Adrenal gland (tissue), 12 donors: ENCODE data around the gene AXIN1. TPM values are rescaled to one million over a fixed set of nuclear protein-coding genes. Genes with fewer than 3 reads are reported as not detected.
"Not testable (repeated sequence)": the region's sequence is repeated elsewhere in the genome, so short reads cannot be mapped to it uniquely, and the experiment has no call there.

ENCODE experiments used
- DNase-seq, 7 donors: peaks; one replicate each; pipeline ENCODE4 v3.0.0-alpha.2; 2019 to 2020
- H3K27ac ChIP-seq, 5 donors: fragments of 200-600 bp; sonication (generic) in 4 of 5; 1 replicate in 3 of 5; 2 replicates in 2 of 5; pipeline versions ENCODE4 v1.5.1 to v1.8.0; 2016 to 2020; ENCODE audit warnings: mild to moderate bottlenecking in 1 of 5
- H3K27me3 ChIP-seq: fragments of 200-600 bp; 2 replicates; pipeline ENCODE4 v1.8.0; 2021
- H3K36me3 ChIP-seq, 2 donors: fragments of 200-600 bp; replicated peaks in 1 of 2; 1 replicate in 1 of 2; 2 replicates in 1 of 2; pipeline versions ENCODE4 v1.5.1 to v1.8.0; 2018 to 2022
- H3K4me1 ChIP-seq, 2 donors: fragments of 200-600 bp; replicated peaks in 1 of 2; 1 replicate in 1 of 2; 2 replicates in 1 of 2; pipeline versions ENCODE4 v1.5.1 to v1.8.0; 2018 to 2021
- H3K4me3 ChIP-seq, 4 donors: fragments of 200-600 bp; sonication (generic) in 3 of 4; one replicate each; pipeline ENCODE4 v1.5.1; 2016 to 2018
- H3K9me3 ChIP-seq, 3 donors: fragments of 200-600 bp; sonication (generic) in 1 of 3; replicated peaks in 1 of 3; 1 replicate in 2 of 3; 2 replicates in 1 of 3; pipeline versions ENCODE4 v1.5.1 to v1.8.0; 2016 to 2021
- CTCF ChIP-seq, 6 experiments: fragments of 450-650 bp in 4 of 6; fragments of 200-600 bp in 2 of 6; sonication (generic) in 1 of 6; IDR thresholded peaks; 1 replicate in 5 of 6; 2 replicates in 1 of 6; pipeline versions ENCODE4 v1.5.1 to v1.8.0; 2016 to 2021; ENCODE audit warnings: antibody characterized with exemption in 6 of 6, mild to moderate bottlenecking in 2 of 6, moderate library complexity in 1 of 6
- POLR2A ChIP-seq, 2 donors: fragments of 450-650 bp; IDR thresholded peaks; one replicate each; pipeline ENCODE4 v1.6.1; 2017; ENCODE audit warnings: antibody characterized with exemption in 2 of 2, mild to moderate bottlenecking in 2 of 2, moderate library complexity in 1 of 2
- WGBS, 4 donors: extraction: QIAGEN DNeasy Blood & Tissue Kit in 2 of 4; methylation state at CpG; one replicate each; pipeline versions ENCODE4 v1.1.5 to v1.1.7; 2013 to 2017; 5-methylcytosine and 5-hydroxymethylcytosine counted together
- intact Hi-C, 2 donors: fragments of 100-400 bp; cut with DNase I; formaldehyde crosslinking; loops; one replicate each; pipeline versions ENCODE4 v1.14.1 to v1.15.0; 2022 to 2023
- polyA plus RNA-seq, 3 donors: library from polyadenylated mRNA; stranded (reverse); fragments of 200-250 nt in 2 of 3; fragments of 350-450 nt in 1 of 3; fragmentation: Illumina TruSeq in 1 of 3; extraction: RNeasy Lipid Tissue Mini Kit (QIAGEN cat#74804) in 1 of 3; gene quantifications; one replicate each; pipeline ENCODE4 v1.2.3, GENCODE V29; 2013 to 2014
- total RNA-seq, 9 donors: library from RNA; depleted of rRNA in 4 of 9; stranded (reverse); fragments of >200 nt in 4 of 9; fragments of 120-200 nt in 1 of 9; fragmentation: NEBNext Ultra II Directional in 1 of 9; extraction: Animal tissue kit (Norgen Biotek cat#: 25700) in 1 of 9; gene quantifications; one replicate each; pipeline versions ENCODE4 v1.1.0 to v1.2.4, GENCODE V29; 2013 to 2023
- donor health status: healthy with polysubstance abuse.
- donor health status: Bipolar disorder and iron deficiency.
- donor health status: DM: yes; HTN: yes; CAD: no.
- donor health status: DM: no; HTN: no; CAD: no.
- donor health status: DM: no; HTN: no; CAD: no.
- donor health status: DM: yes; HTN: yes; CAD: no.

Gene AXIN1
- total and polyA plus RNA-seq, 12 donors = 5.6 to 22.4 (median 16.2) TPM

- Histone ChIP-seq H3K27me3 (no peaks in the 10 kb centered on the region), H3K36me3 (peaks cover 0 to 18% of the 10 kb centered on the region in 2 donors), H3K4me1 (peaks cover 15 to 36% of the 10 kb centered on the region in 2 donors), H3K9me3 (no peaks in the 10 kb centered on the region), H3K27ac (no peak overlapping the region), H3K4me3 (peak overlapping the region in 2 of 4 donors; percentile 91 to 92)
- WGBS, 4 donors = 0 to 12% (median 10%) methylated on average over 5 to 12 of the region's 12 CpGs
- TF ChIP-seq CTCF (IDR thresholded peaks at IDR 0.05) = no peak
- TF ChIP-seq POLR2A (IDR thresholded peaks at IDR 0.05) = no peak
- intact Hi-C loops = no loop called here
- peak in 1 of 7 donors; percentile 46 for DNase-seq
Measured at GRCh38 chr16:380762-381011, 28.2 kb upstream of the AXIN1 start.

- H3K4me1 ChIP-seq = peaks cover 15 to 36% of the 10 kb centered on the region in 2 donors
- DNase-seq = peak in 1 of 7 donors; percentile 7
- 77 to 91% (median 83%) methylated on average over 17 to 27 of the region's 27 CpGs for WGBS, 4 donors
Measured at GRCh38 chr16:379961-380761, 27.6 kb upstream of the AXIN1 start.

GRCh38 chr16:379183-379960 is 26.8 kb upstream of the AXIN1 start:
- DNase-seq = no peak
- Histone ChIP-seq H3K9me3 (no peaks in the 10 kb centered on the region), H3K4me3 (no peak overlapping the region), H3K4me1 (peaks cover 15 to 36% of the 10 kb centered on the region in 2 donors), H3K36me3 (peaks cover 0 to 29% of the 10 kb centered on the region in 2 donors), H3K27ac (no peak overlapping the region), H3K27me3 (no peaks in the 10 kb centered on the region)
- intact Hi-C loops = no loop called here
- TF ChIP-seq POLR2A (IDR thresholded peaks at IDR 0.05) (no peak), CTCF (IDR thresholded peaks at IDR 0.05) (no peak)
- 81 to 89% (median 85%) methylated on average over 7 to 16 of the region's 16 CpGs for WGBS, 4 donors

More at GRCh38 chr16:379961-380761, 27.6 kb upstream of the AXIN1 start:
- Histone ChIP-seq H3K27me3 (no peaks in the 10 kb centered on the region), H3K36me3 (peaks cover 0 to 21% of the 10 kb centered on the region in 2 donors), H3K4me3 (peak overlapping the region in 2 of 4 donors; percentile 91 to 92), H3K9me3 (no peaks in the 10 kb centered on the region), H3K27ac (no peak overlapping the region)
- intact Hi-C loops = no loop called here
- TF ChIP-seq CTCF (IDR thresholded peaks at IDR 0.05) = no peak
- no peak for TF ChIP-seq POLR2A (IDR thresholded peaks at IDR 0.05)

- no peak for TF ChIP-seq CTCF (IDR thresholded peaks at IDR 0.05)
- no peak for TF ChIP-seq POLR2A (IDR thresholded peaks at IDR 0.05)
- H3K4me3 ChIP-seq = no peak overlapping the region
- H3K27ac ChIP-seq = no peak overlapping the region
- DNase-seq = no peak
- H3K4me1 ChIP-seq = peaks cover 14 to 31% of the 10 kb centered on the region in 2 donors
- H3K9me3 ChIP-seq = no peaks in the 10 kb centered on the region
- no peaks in the 10 kb centered on the region for H3K27me3 ChIP-seq
- WGBS, 4 donors = 67 to 86% (median 72%) methylated on average over 5 to 14 of the region's 14 CpGs
- H3K36me3 ChIP-seq = peaks cover 0 to 35% of the 10 kb centered on the region in 2 donors
- intact Hi-C loops = no loop called here
Measured at GRCh38 chr16:378821-379182, 26.3 kb upstream of the AXIN1 start.

- WGBS, 4 donors = 90 to 94% (median 93%) methylated on average over 15 to 36 of the region's 36 CpGs
- DNase-seq, H3K27ac ChIP-seq, H3K9me3 ChIP-seq, H3K27me3 ChIP-seq, intact Hi-C loops, H3K4me3 ChIP-seq: not testable (repeated sequence)
- Histone ChIP-seq H3K36me3 (peaks cover 0 to 40% of the 10 kb centered on the region in 2 donors), H3K4me1 (peaks cover 11 to 26% of the 10 kb centered on the region in 2 donors)
Measured at GRCh38 chr16:378113-378820, 25.7 kb upstream of the AXIN1 start.
